Esophagus muscularis mucosa (tissue), 4 donors: ENCODE data around the gene FBXO34. TPM values are rescaled to one million over a fixed set of nuclear protein-coding genes. Genes with fewer than 3 reads are reported as not detected.

ENCODE experiments used
- DNase-seq: peaks from one replicate; pipeline ENCODE4 v3.0.0-alpha.2; 2017; ENCODE audit errors: extremely low spot score
- H3K27ac ChIP-seq, 4 donors: fragments of 200-600 bp; sonication (generic); replicated peaks in 1 of 4; 1 replicate in 3 of 4; 2 replicates in 1 of 4; pipeline ENCODE4 v1.5.1; 2016 to 2019; ENCODE audit warnings: mild to moderate bottlenecking in 1 of 4
- H3K27me3 ChIP-seq, 4 donors: fragments of 200-600 bp; sonication (generic); one replicate each; pipeline versions ENCODE4 v1.5.1 to v1.6.0; 2016 to 2019
- H3K36me3 ChIP-seq, 4 donors: fragments of 200-600 bp; sonication (generic); one replicate each; pipeline ENCODE4 v1.5.1; 2016 to 2019
- H3K4me1 ChIP-seq, 4 donors: fragments of 200-600 bp; sonication (generic); one replicate each; pipeline ENCODE4 v1.5.1; 2016 to 2019
- H3K4me3 ChIP-seq, 4 donors: fragments of 200-600 bp; sonication (generic); 1 replicate in 2 of 4; 2 replicates in 2 of 4; pipeline ENCODE4 v1.5.1; 2016 to 2019; ENCODE audit warnings: mild to moderate bottlenecking in 4 of 4, moderate library complexity in 1 of 4
- H3K9me3 ChIP-seq, 4 donors: fragments of 200-600 bp; sonication (generic); 1 replicate in 3 of 4; 2 replicates in 1 of 4; pipeline ENCODE4 v1.5.1; 2016 to 2019
- CTCF ChIP-seq, 3 experiments: fragments of 200-600 bp in 2 of 3; fragments of 450-650 bp in 1 of 3; sonication (generic) in 2 of 3; IDR thresholded peaks; one replicate each; pipeline ENCODE4 v1.5.1; 2017 to 2019; ENCODE audit warnings: antibody characterized with exemption in 3 of 3, mild to moderate bottlenecking in 2 of 3, moderate library complexity in 1 of 3
- EP300 ChIP-seq: sonication (generic); formaldehyde crosslinking; IDR thresholded peaks from one replicate; pipeline ENCODE4 v1.6.1; 2017; ENCODE audit warnings: antibody characterized with exemption
- POLR2A ChIP-seq: fragments of 450-650 bp; IDR thresholded peaks from one replicate; pipeline ENCODE4 v1.6.1; 2017; ENCODE audit warnings: antibody characterized with exemption, moderate library complexity, mild to moderate bottlenecking, low read depth
- POLR2AphosphoS5 ChIP-seq, 2 donors: sonication (generic); formaldehyde crosslinking; IDR thresholded peaks; one replicate each; pipeline ENCODE4 v1.6.1; 2017; ENCODE audit warnings: antibody characterized with exemption in 2 of 2
- WGBS: methylation state at CpG from one replicate; pipeline ENCODE4 v1.1.5; 2018; 5-methylcytosine and 5-hydroxymethylcytosine counted together
- intact Hi-C: fragments of 100-400 bp; cut with DNase I; formaldehyde crosslinking; loops from one replicate; pipeline ENCODE4 v1.15.1; 2023
- total RNA-seq, 4 donors: library from RNA; depleted of rRNA; stranded (reverse); fragments of >200 nt; gene quantifications; one replicate each; pipeline versions ENCODE4 v1.1.0 to v1.2.1, GENCODE V29; 2016

FBXO34 gene
- total RNA-seq, 4 donors from 2014 or later, result 16.2 to 22.0 (median 20.4) TPM

GRCh38 chr14:55233591-55233990 is 37.6 kb upstream of the FBXO34 start:
- no peak overlapping the region for H3K4me3 ChIP-seq
- peaks cover 0 to 4% (median 0%) of the 10 kb centered on the region in 4 donors for H3K4me1 ChIP-seq
- intact Hi-C loops, result no loop called here
- H3K36me3 ChIP-seq, result no peaks in the 10 kb centered on the region
- TF ChIP-seq POLR2AphosphoS5 (IDR thresholded peaks at IDR 0.05), result no peak
- no peaks in the 10 kb centered on the region for H3K27me3 ChIP-seq
- no peaks in the 10 kb centered on the region for H3K9me3 ChIP-seq
- 43% methylated on average over 3 of the region's 3 CpGs for WGBS
- DNase-seq, result no peak
- no peak overlapping the region for H3K27ac ChIP-seq

GRCh38 chr14:55238019-55238680 is 33.1 kb upstream of the FBXO34 start:
- TF ChIP-seq CTCF (IDR thresholded peaks at IDR 0.05) (no peak), POLR2AphosphoS5 (IDR thresholded peaks at IDR 0.05) (no peak), POLR2A (no peak), EP300 (no peak)
- intact Hi-C loops, result no loop called here
- no peak for DNase-seq
- peaks cover 0 to 3% (median 0%) of the 10 kb centered on the region in 4 donors for H3K27me3 ChIP-seq
- H3K4me3 ChIP-seq, result no peak overlapping the region
- H3K36me3 ChIP-seq, result no peaks in the 10 kb centered on the region
- peaks cover 0 to 25% (median 24%) of the 10 kb centered on the region in 4 donors for H3K4me1 ChIP-seq
- H3K27ac ChIP-seq, result no peak overlapping the region
- 78% methylated on average over 12 of the region's 12 CpGs for WGBS
- no peaks in the 10 kb centered on the region for H3K9me3 ChIP-seq

GRCh38 chr14:55239320-55239719 is 31.9 kb upstream of the FBXO34 start:
- no peak overlapping the region for H3K4me3 ChIP-seq
- H3K9me3 ChIP-seq, result no peaks in the 10 kb centered on the region
- H3K27me3 ChIP-seq, result peaks cover 0 to 3% (median 0%) of the 10 kb centered on the region in 4 donors
- 83% methylated on average over 1 of the region's 1 CpG for WGBS
- H3K4me1 ChIP-seq, result peaks cover 0 to 29% (median 23%) of the 10 kb centered on the region in 4 donors
- no peak for DNase-seq
- H3K27ac ChIP-seq, result no peak overlapping the region
- H3K36me3 ChIP-seq, result no peaks in the 10 kb centered on the region
- TF ChIP-seq EP300 (no peak), POLR2AphosphoS5 (IDR thresholded peaks at IDR 0.05) (no peak), POLR2A (no peak), CTCF (IDR thresholded peaks at IDR 0.05) (no peak)
- intact Hi-C loops, result no loop called here

- intact Hi-C loops, result no loop called here
- Histone ChIP-seq H3K27ac (no peak overlapping the region), H3K4me3 (no peak overlapping the region), H3K4me1 (peaks cover 0 to 29% (median 23%) of the 10 kb centered on the region in 4 donors), H3K36me3 (no peaks in the 10 kb centered on the region), H3K27me3 (peaks cover 0 to 3% (median 0%) of the 10 kb centered on the region in 4 donors), H3K9me3 (no peaks in the 10 kb centered on the region)
- DNase-seq, result no peak
- TF ChIP-seq CTCF (IDR thresholded peaks at IDR 0.05) (no peak), EP300 (no peak), POLR2A (no peak), POLR2AphosphoS5 (IDR thresholded peaks at IDR 0.05) (no peak)
- 40% methylated on average over 33 of the region's 33 CpGs for WGBS
These were observed 30.6 kb upstream of the FBXO34 start for GRCh38 chr14:55240526-55241178.

- Histone ChIP-seq H3K4me3 (no peak overlapping the region), H3K4me1 (peaks cover 0 to 29% (median 23%) of the 10 kb centered on the region in 4 donors), H3K36me3 (no peaks in the 10 kb centered on the region), H3K27me3 (peaks cover 0 to 3% (median 0%) of the 10 kb centered on the region in 4 donors), H3K9me3 (no peaks in the 10 kb centered on the region), H3K27ac (peak overlapping the region in 3 of 4 donors; percentile 48 to 69 (median 53))
- TF ChIP-seq POLR2A (no peak), POLR2AphosphoS5 (IDR thresholded peaks at IDR 0.05) (peak; percentile 34 to 41), EP300 (peak; percentile 84), CTCF (IDR thresholded peaks at IDR 0.05) (no peak)
- 58% methylated on average over 4 of the region's 4 CpGs for WGBS
- no peak for DNase-seq
- intact Hi-C loops, result no loop called here
These were observed 29.5 kb upstream of the FBXO34 start for GRCh38 chr14:55241673-55242072.
